Measurements from ENCODE around the gene SRMS.

SRMS gene

DNA sequence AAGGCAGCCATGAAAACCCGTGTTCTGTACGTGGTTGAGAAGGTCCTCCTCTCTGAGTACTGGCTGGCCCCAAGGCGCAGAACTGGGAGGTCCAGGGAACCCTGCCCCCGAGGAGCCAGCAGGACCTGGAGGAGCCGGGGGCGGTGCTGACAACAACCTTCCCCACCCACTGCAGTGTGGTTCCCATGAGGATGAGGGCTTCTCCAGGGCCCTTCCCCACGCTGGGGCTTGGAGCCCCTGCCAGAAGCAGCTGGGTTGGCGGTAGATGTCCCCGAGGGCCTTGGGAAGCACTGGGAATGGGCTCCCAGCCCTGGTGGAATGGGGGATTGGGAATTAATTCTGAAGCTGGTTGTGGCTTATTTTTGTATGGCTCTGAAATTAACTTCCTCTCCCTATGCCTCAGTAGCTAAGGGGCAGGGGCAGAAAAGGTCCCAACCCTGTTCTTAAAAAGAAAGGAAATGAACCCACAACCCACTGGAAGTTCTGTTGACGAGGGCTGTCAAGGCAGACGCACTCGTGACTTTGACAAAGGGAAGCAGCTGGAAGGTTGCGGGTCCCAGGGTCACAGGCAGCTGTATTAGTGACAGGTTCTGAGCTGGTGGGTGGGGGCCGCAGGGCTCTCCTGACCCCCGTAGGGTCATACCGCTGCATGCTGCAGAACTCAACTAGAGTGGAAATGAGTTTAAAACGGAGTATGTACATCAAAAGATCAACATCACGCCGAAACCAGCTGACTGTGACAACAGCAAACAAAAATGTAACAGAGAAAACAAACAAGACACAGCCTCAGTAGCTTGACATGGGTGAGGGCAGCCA, 40.4 kb upstream of the SRMS start:
- Histone ChIP-seq H3K36me3 (peaks cover 60% of the 10 kb centered on the region), H3K27me3 (no peaks in the 10 kb centered on the region), H3K9me3 (no peaks in the 10 kb centered on the region), H3K27ac (no peak overlapping the region), H3K4me3 (ENCODE audit: low read depth in 1 of 2, low read length in 1 of 2) (no peak overlapping the region), H3K4me1 (ENCODE audit: control insufficient read depth in 1 of 2, insufficient read depth in 1 of 2, low read depth in 1 of 2, low read length in 1 of 2) (peaks cover 34% of the 10 kb centered on the region in 2 experiments)
- no peak for TF ChIP-seq CTCF (IDR thresholded peaks at IDR 0.05)

GRCh38 chr20:63587256-63587655, 39.7 kb upstream of the SRMS start:
- H3K27ac ChIP-seq: no peak overlapping the region
- peaks cover 34% of the 10 kb centered on the region in 2 experiments for H3K4me1 ChIP-seq (ENCODE audit: control insufficient read depth in 1 of 2, insufficient read depth in 1 of 2, low read depth in 1 of 2, low read length in 1 of 2)
- H3K9me3 ChIP-seq: no peaks in the 10 kb centered on the region
- H3K27me3 ChIP-seq: no peaks in the 10 kb centered on the region
- H3K36me3 ChIP-seq: peaks cover 53% of the 10 kb centered on the region
- TF ChIP-seq CTCF (IDR thresholded peaks at IDR 0.05): no peak
- no peak overlapping the region for H3K4me3 ChIP-seq (ENCODE audit: low read depth in 1 of 2, low read length in 1 of 2)

GRCh38 chr20:63586797-63587196, 39.2 kb upstream of the SRMS start:
- H3K9me3 ChIP-seq: no peaks in the 10 kb centered on the region
- peak overlapping the region; percentile 78 for H3K27ac ChIP-seq
- no peak overlapping the region for H3K4me3 ChIP-seq (ENCODE audit: low read depth in 1 of 2, low read length in 1 of 2)
- H3K27me3 ChIP-seq: no peaks in the 10 kb centered on the region
- TF ChIP-seq CTCF (IDR thresholded peaks at IDR 0.05): no peak
- H3K4me1 ChIP-seq (ENCODE audit: control insufficient read depth in 1 of 2, insufficient read depth in 1 of 2, low read depth in 1 of 2, low read length in 1 of 2): peaks cover 34% of the 10 kb centered on the region in 2 experiments
- peaks cover 48% of the 10 kb centered on the region for H3K36me3 ChIP-seq

GRCh38 chr20:63585616-63586565, 38.3 kb upstream of the SRMS start:
- H3K9me3 ChIP-seq: no peaks in the 10 kb centered on the region
- no peaks in the 10 kb centered on the region for H3K27me3 ChIP-seq
- no peak overlapping the region for H3K4me3 ChIP-seq (ENCODE audit: low read depth in 1 of 2, low read length in 1 of 2)
- no peak for TF ChIP-seq CTCF (IDR thresholded peaks at IDR 0.05)
- peaks cover 34 to 38% of the 10 kb centered on the region in 2 experiments for H3K4me1 ChIP-seq (ENCODE audit: control insufficient read depth in 1 of 2, insufficient read depth in 1 of 2, low read depth in 1 of 2, low read length in 1 of 2)
- H3K36me3 ChIP-seq: peaks cover 39% of the 10 kb centered on the region
- peak overlapping the region; percentile 78 for H3K27ac ChIP-seq

- no peaks in the 10 kb centered on the region for H3K9me3 ChIP-seq
- no peak for TF ChIP-seq CTCF (IDR thresholded peaks at IDR 0.05)
- H3K27ac ChIP-seq: no peak overlapping the region
- peaks cover 30% of the 10 kb centered on the region for H3K27me3 ChIP-seq
- peaks cover 32 to 56% of the 10 kb centered on the region in 2 experiments for H3K4me1 ChIP-seq (ENCODE audit: control insufficient read depth in 1 of 2, insufficient read depth in 1 of 2, low read depth in 1 of 2, low read length in 1 of 2)
- peaks cover 7% of the 10 kb centered on the region for H3K36me3 ChIP-seq
- H3K4me3 ChIP-seq (ENCODE audit: low read depth in 1 of 2, low read length in 1 of 2): no peak overlapping the region
Measured at GRCh38 chr20:63582382-63583063, 35.0 kb upstream of the SRMS start.
